GM20000 (cell line): ENCODE data around the gene BACH2.

Source experiments
- DNase-seq: peaks from one replicate; pipeline ENCODE4 v3.0.0; 2012; ENCODE audit warnings: low spot score
- TF ChIP-seq, protein P1 (sequence below): IDR thresholded peaks from 2 replicates; pipeline ENCODE4 v1.5.1; 2012; ENCODE audit warnings: mild to moderate bottlenecking, control low read depth; ENCODE audit errors: extremely low read depth, missing control alignments

Gene BACH2

DNA sequence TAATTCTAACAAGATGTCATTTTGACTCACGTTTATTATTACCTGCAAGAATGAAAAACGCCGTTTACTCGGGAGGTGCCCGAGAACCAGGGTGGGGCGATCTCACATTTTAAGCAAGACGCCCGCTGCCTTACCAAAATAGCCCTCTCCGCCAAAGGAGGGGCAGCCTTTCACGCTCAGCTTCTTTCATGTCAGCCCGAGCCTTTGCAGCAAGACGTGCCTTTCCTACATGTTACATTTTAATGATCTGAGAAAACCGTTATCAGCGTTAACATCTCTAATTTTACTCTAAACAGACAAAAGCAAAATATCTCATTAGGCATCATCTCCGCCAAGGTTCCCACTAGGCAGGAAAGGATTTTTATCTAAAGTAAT, 2.0 kb downstream of the BACH2 start:
- no peak for DNase-seq
- TF ChIP-seq, protein P1, sequence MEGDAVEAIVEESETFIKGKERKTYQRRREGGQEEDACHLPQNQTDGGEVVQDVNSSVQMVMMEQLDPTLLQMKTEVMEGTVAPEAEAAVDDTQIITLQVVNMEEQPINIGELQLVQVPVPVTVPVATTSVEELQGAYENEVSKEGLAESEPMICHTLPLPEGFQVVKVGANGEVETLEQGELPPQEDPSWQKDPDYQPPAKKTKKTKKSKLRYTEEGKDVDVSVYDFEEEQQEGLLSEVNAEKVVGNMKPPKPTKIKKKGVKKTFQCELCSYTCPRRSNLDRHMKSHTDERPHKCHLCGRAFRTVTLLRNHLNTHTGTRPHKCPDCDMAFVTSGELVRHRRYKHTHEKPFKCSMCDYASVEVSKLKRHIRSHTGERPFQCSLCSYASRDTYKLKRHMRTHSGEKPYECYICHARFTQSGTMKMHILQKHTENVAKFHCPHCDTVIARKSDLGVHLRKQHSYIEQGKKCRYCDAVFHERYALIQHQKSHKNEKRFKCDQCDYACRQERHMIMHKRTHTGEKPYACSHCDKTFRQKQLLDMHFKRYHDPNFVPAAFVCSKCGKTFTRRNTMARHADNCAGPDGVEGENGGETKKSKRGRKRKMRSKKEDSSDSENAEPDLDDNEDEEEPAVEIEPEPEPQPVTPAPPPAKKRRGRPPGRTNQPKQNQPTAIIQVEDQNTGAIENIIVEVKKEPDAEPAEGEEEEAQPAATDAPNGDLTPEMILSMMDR = no peak

DNA sequence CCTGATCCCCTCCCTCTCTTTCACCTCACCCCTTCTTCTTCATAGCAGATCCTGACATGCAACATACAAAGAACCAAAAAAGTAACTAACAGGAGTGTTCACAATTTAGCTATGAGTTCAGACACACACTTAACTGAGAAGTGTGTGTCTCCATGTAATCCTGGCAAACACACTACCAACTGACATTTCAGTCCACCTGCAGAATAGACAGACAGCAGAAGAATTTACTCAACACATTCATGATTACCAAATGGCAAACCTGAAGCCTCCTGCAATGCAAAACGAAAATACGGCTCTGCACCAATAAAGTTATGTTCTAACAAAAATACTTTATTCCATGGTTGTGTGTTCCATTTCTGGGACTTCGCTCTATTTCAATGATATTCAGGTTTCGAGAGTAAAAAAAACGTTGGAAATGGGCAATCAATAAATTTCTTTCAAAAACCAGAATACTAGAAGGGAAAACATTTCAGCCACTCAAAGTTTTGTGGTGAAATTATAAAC, 2.6 kb downstream of the BACH2 start:
- DNase-seq = no peak
- TF ChIP-seq, protein P1 = no peak

DNA sequence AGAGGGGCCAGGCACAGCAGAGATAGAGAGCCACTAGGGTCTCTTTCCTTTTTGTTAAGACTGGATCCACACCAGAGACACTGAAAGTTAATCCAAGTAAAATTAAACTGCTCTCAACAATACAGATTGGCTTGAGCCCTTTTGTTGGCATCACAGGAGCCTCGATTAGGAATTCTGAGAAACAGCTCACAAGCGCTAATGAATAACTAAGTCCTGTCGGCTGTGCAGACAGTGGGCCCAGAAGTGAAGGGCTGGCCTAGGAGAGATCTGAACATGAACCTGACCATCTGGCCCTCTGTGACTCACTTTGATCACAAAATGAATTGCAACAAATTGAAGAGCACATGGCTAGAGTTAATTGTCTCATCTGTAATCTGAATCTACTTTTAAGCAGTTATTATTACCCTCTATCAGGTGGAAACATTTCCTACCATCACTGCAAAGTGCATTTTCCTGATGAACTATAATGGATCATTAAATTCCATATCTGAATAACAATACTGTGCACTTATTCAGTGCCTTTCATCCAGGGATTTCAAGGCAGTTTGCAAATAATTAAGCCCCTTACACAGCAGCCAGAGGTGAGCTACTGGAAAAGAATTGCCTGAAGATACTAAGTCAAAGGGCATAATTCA, 3.2 kb downstream of the BACH2 start:
- DNase-seq = no peak
- TF ChIP-seq, protein P1 = no peak

DNA sequence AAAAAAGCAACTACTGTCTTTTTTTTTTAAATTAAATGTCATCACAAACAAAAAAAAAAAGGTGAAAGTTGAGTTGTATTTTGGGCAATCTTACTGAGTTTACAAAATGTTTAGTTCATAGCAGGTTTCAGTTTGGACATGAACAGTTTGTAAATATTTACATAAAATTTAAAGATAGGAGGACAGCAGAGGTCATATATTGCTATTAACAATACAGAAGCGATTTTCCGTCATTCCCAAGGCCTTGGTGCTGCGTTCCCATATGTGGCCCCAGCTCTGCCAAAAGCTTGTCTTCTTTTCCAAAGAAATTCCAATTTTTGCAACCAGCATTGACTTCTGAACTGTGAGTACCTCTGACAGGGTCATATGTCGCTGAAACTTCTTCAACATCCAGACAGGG, 5.1 kb downstream of the BACH2 start:
- TF ChIP-seq, protein P1 = no peak

DNA sequence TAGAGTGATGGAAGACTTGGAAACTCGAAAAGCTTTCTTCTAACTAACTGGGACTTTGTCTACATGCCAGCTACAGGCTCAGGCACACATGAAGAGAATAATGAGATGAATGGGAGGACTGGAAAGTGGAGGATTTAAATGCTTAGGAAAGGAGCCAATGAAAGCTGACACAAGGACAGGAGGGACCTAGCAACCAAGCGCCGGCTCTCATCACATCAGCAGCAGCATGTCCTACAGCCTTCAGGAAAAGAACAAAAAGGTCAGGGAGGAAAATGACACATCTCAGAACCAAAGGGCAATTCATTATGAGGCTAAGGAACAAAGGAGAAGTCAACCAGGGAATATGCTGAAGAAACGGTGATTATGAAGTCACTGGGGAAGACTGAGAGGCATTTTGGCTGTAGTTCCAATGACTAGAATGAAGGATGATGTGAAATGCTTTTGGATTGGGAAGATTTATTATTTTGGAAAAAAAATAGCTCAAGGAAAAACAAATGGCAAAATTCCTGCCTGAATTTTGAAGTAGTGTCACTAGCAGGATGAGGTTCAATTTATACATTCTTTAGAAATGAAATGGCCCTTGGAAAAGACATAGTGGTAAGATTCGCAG, 5.7 kb downstream of the BACH2 start:
- TF ChIP-seq, protein P1 = no peak
- no peak for DNase-seq

More for the DNA sequence above, 5.1 kb downstream of the BACH2 start:
- DNase-seq = no peak

GRCh38 chr6:90289902-90290301, 6.7 kb downstream of the BACH2 start:
- DNase-seq = no peak
- TF ChIP-seq, protein P1 = no peak

DNA sequence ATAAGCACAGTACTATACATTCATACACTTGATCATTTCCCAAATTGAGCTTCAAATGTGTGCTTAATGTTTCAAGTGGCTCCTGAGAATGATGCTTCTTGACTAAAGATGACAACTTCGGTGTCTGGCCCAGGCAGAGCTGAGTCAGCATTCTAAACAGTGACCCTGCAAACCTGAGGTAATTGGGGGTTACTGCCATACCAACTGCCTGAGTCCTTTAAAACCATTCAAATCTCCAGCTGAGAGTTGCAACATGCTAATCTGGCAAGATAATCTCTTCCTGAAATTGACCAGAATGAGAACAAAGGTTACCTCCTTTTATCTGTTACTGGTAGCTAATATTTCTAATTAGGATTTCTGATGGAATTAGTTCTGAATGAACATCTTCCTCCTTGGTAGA, 8.2 kb downstream of the BACH2 start:
- TF ChIP-seq, protein P1 = no peak
- no peak for DNase-seq
